WTC11 (cell line): ENCODE measurements around the gene MAST4. TPM values are rescaled to one million over a fixed set of nuclear protein-coding genes. Genes with fewer than 3 reads are reported as not detected.

Source experiments
- ATAC-seq: fragments of 200-7000 bp; cut with Tn5 transposase; 2 replicates; pipeline ENCODE4 v1.10.0; 2021; ENCODE audit warnings: mild to moderate bottlenecking, moderate library complexity
- CTCF ChIA-PET: fragments of 300-600 bp; sonication (Branson Sonifier 250); formaldehyde crosslinking; loops from one replicate; lab custom pipeline; 2021; ENCODE audit warnings: antibody characterized with exemption; lab: Charles Lee
- POLR2A ChIA-PET: fragments of 350-600 bp; sonication (Branson Sonifier 250); formaldehyde crosslinking; loops from one replicate; lab custom pipeline; 2021; ENCODE audit warnings: antibody characterized with exemption; lab: Charles Lee
- DNase-seq: peaks from one replicate; pipeline ENCODE4 v3.0.0; 2021; ENCODE audit warnings: low spot score
- H3K27ac Mint-ChIP-seq: 2 replicates; pipeline ENCODE4 v1.8.0; 2021; ENCODE audit warnings: mixed read lengths
- H3K27me3 Mint-ChIP-seq: 2 replicates; pipeline ENCODE4 v1.8.0; 2021; ENCODE audit warnings: low read depth, mild to moderate bottlenecking, moderate library complexity, mixed read lengths
- H3K36me3 Mint-ChIP-seq: 2 replicates; pipeline ENCODE4 v1.8.0; 2021; ENCODE audit warnings: mixed read lengths
- H3K4me1 Mint-ChIP-seq: 2 replicates; pipeline ENCODE4 v1.8.0; 2022; ENCODE audit warnings: mixed read lengths
- H3K4me3 Mint-ChIP-seq: 2 replicates; pipeline ENCODE4 v1.8.0; 2021; ENCODE audit warnings: mild to moderate bottlenecking, moderate library complexity, mixed read lengths
- H3K9me3 Mint-ChIP-seq: 2 replicates; pipeline ENCODE4 v1.8.0; 2021; ENCODE audit warnings: mixed read lengths
- AR ChIP-seq: fragments of 250-450 bp; sonication (Bioruptor Pico); IDR thresholded peaks from 2 replicates; pipeline ENCODE4 v1.9.0; 2021; ENCODE audit warnings: mild to moderate bottlenecking
- CREM ChIP-seq: sonication (generic); formaldehyde crosslinking; IDR thresholded peaks from 2 replicates; pipeline ENCODE4 v1.8.1; 2022; ENCODE audit warnings: mild to moderate bottlenecking, missing genetic modification reagents, moderate library complexity
- ETV6 ChIP-seq: sonication (generic); formaldehyde crosslinking; IDR thresholded peaks from 2 replicates; pipeline ENCODE4 v1.8.1; 2022; ENCODE audit warnings: mild to moderate bottlenecking, missing genetic modification reagents
- GTF2I ChIP-seq: fragments of 250-450 bp; sonication (Bioruptor Pico); conservative IDR thresholded peaks from 2 replicates; pipeline ENCODE4 v1.4.0; 2021; ENCODE audit warnings: mild to moderate bottlenecking
- HMGA2 ChIP-seq: fragments of 250-450 bp; sonication (Bioruptor Pico); IDR thresholded peaks from 2 replicates; pipeline ENCODE4 v1.4.0; 2021; ENCODE audit warnings: mild to moderate bottlenecking, moderate library complexity
- MAX ChIP-seq: sonication (generic); formaldehyde crosslinking; IDR thresholded peaks from 2 replicates; pipeline ENCODE4 v1.8.0; 2022; ENCODE audit warnings: mild to moderate bottlenecking, missing genetic modification reagents
- MXD4 ChIP-seq: fragments of 250-450 bp; sonication (Bioruptor Pico); IDR thresholded peaks from 2 replicates; pipeline ENCODE4 v1.8.0; 2021; ENCODE audit warnings: mild to moderate bottlenecking, moderate library complexity, borderline replicate concordance
- NFYB ChIP-seq: sonication (generic); formaldehyde crosslinking; conservative IDR thresholded peaks from 2 replicates; pipeline ENCODE4 v1.8.0; 2022; ENCODE audit warnings: low read depth, missing genetic modification reagents
- OVOL2 ChIP-seq: fragments of 250-450 bp; sonication (Bioruptor Pico); IDR thresholded peaks from 2 replicates; pipeline ENCODE4 v1.9.0; 2021; ENCODE audit warnings: mild to moderate bottlenecking, borderline replicate concordance
- PRRX2 ChIP-seq: fragments of 250-450 bp; sonication (Bioruptor Pico); IDR thresholded peaks from 2 replicates; pipeline ENCODE4 v1.8.0; 2021; ENCODE audit warnings: mild to moderate bottlenecking
- SOX15 ChIP-seq: fragments of 250-450 bp; sonication (Bioruptor Pico); IDR thresholded peaks from 2 replicates; pipeline ENCODE4 v1.9.0; 2021; ENCODE audit warnings: mild to moderate bottlenecking
- TCF7 ChIP-seq: sonication (generic); formaldehyde crosslinking; IDR thresholded peaks from 2 replicates; pipeline ENCODE4 v1.8.0; 2022; ENCODE audit warnings: mild to moderate bottlenecking, low read depth, missing genetic modification reagents, moderate library complexity
- ZNF263 ChIP-seq: sonication (generic); formaldehyde crosslinking; IDR thresholded peaks from 2 replicates; pipeline ENCODE4 v1.8.1; 2022; ENCODE audit warnings: low read depth, mild to moderate bottlenecking, moderate library complexity, missing genetic modification reagents
- ZNF532 ChIP-seq: fragments of 250-450 bp; sonication (Bioruptor Pico); IDR thresholded peaks from 2 replicates; pipeline ENCODE4 v1.9.0; 2021; ENCODE audit warnings: mild to moderate bottlenecking, borderline replicate concordance
- total RNA-seq: library from RNA; stranded (reverse); gene quantifications from 3 replicates; pipeline ENCODE4 v1.2.3, GENCODE V29; 2021
- TF ChIP-seq, protein P1 (sequence below): sonication (generic); formaldehyde crosslinking; IDR thresholded peaks from 2 replicates; pipeline ENCODE4 v1.8.1; 2022; ENCODE audit warnings: low read depth, missing genetic modification reagents, borderline replicate concordance

The MAST4 gene
- total RNA-seq, 1 experiment from 2014 or later: 8.0 TPM

- TF ChIP-seq MAX (no peak), MXD4 (CRISPR knock-in tag) (no peak), HMGA2 (no peak)
Measured at GRCh38 chr5:67206461-67206860, 610.3 kb downstream of the MAST4 start (continued).

- Mint-ChIP-seq H3K27me3 (no peaks in the 10 kb centered on the region; the same call in 1 of the 2 replicates), H3K27ac (no peak overlapping the region), H3K36me3 (no peaks in the 10 kb centered on the region), H3K9me3 (no peaks in the 10 kb centered on the region), H3K4me3 (no peak overlapping the region), H3K4me1 (no peaks in the 10 kb centered on the region)
- CTCF ChIA-PET: interaction anchor here (1.0 to 4.8 kb wide), 4 partner anchors 40 to 192 kb away, joined by 3 to 49 read pairs (median 14); no protein-coding TSS in a partner anchor
- POLR2A ChIA-PET: interaction anchor here (0.7 kb wide), 1 partner anchor 46 kb away, joined by 4 read pairs; no protein-coding TSS in a partner anchor
- no peak for TF ChIP-seq SOX15 (CRISPR knock-in tag)
- no peak for TF ChIP-seq GTF2I (CRISPR knock-in tag)
- ATAC-seq (no peak), DNase-seq (no peak)
Measured at GRCh38 chr5:67206929-67207328, 610.7 kb downstream of the MAST4 start.

DNA sequence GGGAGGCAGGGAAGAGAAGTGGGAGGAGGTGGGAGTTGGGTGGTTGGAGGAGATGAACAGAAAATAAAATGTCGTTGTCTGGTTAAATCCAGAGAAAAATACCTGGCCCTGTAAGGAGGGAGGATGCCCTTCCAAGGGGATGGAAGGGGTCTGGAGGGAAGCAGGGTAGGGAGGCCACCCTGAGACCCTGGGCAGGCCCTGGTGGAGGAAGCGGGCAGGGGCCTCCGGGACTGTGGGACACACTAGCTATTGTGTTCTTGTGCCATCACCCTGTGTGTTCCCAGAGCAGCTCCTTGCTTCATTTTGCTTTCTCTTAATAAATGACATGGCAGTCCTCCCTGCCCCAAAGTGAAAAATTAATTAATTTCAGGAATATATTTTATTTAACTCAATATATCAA lies 612.2 kb downstream of the MAST4 start:
- POLR2A ChIA-PET: no interaction called here
- ATAC-seq: no peak

More for the DNA sequence above, 612.2 kb downstream of the MAST4 start:
- no peak for DNase-seq
- TF ChIP-seq ETV6 (no peak), TCF7 (CRISPR knock-in tag) (no peak), PRRX2 (CRISPR knock-in tag) (no peak), OVOL2 (CRISPR knock-in tag) (no peak), CREM (CRISPR knock-in tag) (no peak), AR (no peak), NFYB (CRISPR knock-in tag) (no peak), ZNF532 (no peak), ZNF263 (CRISPR knock-in tag) (no peak), GTF2I (CRISPR knock-in tag) (no peak)
- TF ChIP-seq, protein P1, sequence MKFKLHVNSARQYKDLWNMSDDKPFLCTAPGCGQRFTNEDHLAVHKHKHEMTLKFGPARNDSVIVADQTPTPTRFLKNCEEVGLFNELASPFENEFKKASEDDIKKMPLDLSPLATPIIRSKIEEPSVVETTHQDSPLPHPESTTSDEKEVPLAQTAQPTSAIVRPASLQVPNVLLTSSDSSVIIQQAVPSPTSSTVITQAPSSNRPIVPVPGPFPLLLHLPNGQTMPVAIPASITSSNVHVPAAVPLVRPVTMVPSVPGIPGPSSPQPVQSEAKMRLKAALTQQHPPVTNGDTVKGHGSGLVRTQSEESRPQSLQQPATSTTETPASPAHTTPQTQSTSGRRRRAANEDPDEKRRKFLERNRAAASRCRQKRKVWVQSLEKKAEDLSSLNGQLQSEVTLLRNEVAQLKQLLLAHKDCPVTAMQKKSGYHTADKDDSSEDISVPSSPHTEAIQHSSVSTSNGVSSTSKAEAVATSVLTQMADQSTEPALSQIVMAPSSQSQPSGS (CRISPR knock-in tag): no peak
- TF ChIP-seq, all 79 proteins: peak for 0
- H3K36me3 Mint-ChIP-seq: no peaks in the 10 kb centered on the region
- no peaks in the 10 kb centered on the region; the same call in 1 of the 2 replicates for H3K27me3 Mint-ChIP-seq
- CTCF ChIA-PET: interaction anchor here (0.6 to 4.8 kb wide), 17 partner anchors 32 to 1044 kb away, joined by 3 to 49 read pairs (median 4); no protein-coding TSS in a partner anchor
- H3K4me1 Mint-ChIP-seq: no peaks in the 10 kb centered on the region
- no peaks in the 10 kb centered on the region for H3K9me3 Mint-ChIP-seq
- no peak overlapping the region for H3K4me3 Mint-ChIP-seq
- H3K27ac Mint-ChIP-seq: no peak overlapping the region
